Naive thymus-derived CD8-positive, alpha-beta T cell (primary cell): ENCODE measurements around the gene ZNF583. TPM values are rescaled to one million over a fixed set of nuclear protein-coding genes. Genes with fewer than 3 reads are reported as not detected.

ENCODE experiments used
- ATAC-seq, 2 donors: fragments of 150-1000 bp; cut with Tn5 transposase in 1 of 2; sonication (Bioruptor Pico), chemical (Tn5 transposase) in 1 of 2; 1 replicate in 1 of 2; 2 replicates in 1 of 2; pipeline ENCODE4 v1.10.0; 2021; ENCODE audit warnings: mild to moderate bottlenecking in 2 of 2, moderate library complexity in 2 of 2
- POLR2A ChIA-PET: fragments of 350-600 bp; sonication (Branson Sonifier 250); formaldehyde crosslinking; loops from one replicate; lab custom pipeline; 2021; ENCODE audit warnings: antibody characterized with exemption; lab: Charles Lee
- DNase-seq, 10 donors: peaks; one replicate each; pipeline versions ENCODE4 v3.0.0 to v3.0.0-alpha.2; 2020 to 2022
- H3K27ac Mint-ChIP-seq, 10 donors: one replicate each; pipeline ENCODE4 v1.8.0; 2020 to 2022; ENCODE audit warnings: mild to moderate bottlenecking in 10 of 10, mixed read lengths in 10 of 10, moderate library complexity in 4 of 10, inconsistent platforms in 1 of 10
- H3K27me3 Mint-ChIP-seq, 5 donors: one replicate each; pipeline ENCODE4 v1.8.0; 2021 to 2022; ENCODE audit warnings: mixed read lengths in 5 of 5
- H3K36me3 Mint-ChIP-seq, 3 donors: one replicate each; pipeline ENCODE4 v1.8.0; 2020 to 2022; ENCODE audit warnings: mixed read lengths in 3 of 3, mild to moderate bottlenecking in 2 of 3, inconsistent platforms in 1 of 3
- H3K4me1 Mint-ChIP-seq, 4 donors: one replicate each; pipeline ENCODE4 v1.8.0; 2021 to 2022; ENCODE audit warnings: mixed read lengths in 4 of 4
- H3K4me3 Mint-ChIP-seq, 10 donors: one replicate each; pipeline ENCODE4 v1.8.0; 2020 to 2022; ENCODE audit warnings: mild to moderate bottlenecking in 10 of 10, mixed read lengths in 10 of 10, moderate library complexity in 6 of 10, inconsistent platforms in 1 of 10
- H3K9me3 Mint-ChIP-seq, 9 donors: one replicate each; pipeline ENCODE4 v1.8.0; 2020 to 2022; ENCODE audit warnings: mixed read lengths in 9 of 9, mild to moderate bottlenecking in 3 of 9, inconsistent platforms in 1 of 9, moderate library complexity in 1 of 9
- polyA plus RNA-seq, 3 donors: library from polyadenylated mRNA; unstranded; fragments of 300-500 nt; fragmentation: Illumina TruSeq; gene quantifications; one replicate each; pipeline ENCODE4 v1.2.3, GENCODE V29; 2021
- total RNA-seq, 8 experiments: library from RNA in 2 of 8; stranded (reverse) in 2 of 8; gene quantifications; one replicate each; pipeline ENCODE4 v1.2.3 and lab custom pipeline; 2021 to 2026

Gene ZNF583
- total RNA-seq (10 to 100 TPM; 12.1 to 13.5 TPM), polyA plus RNA-seq (10 to 100 TPM; 14.0 to 17.3 (median 14.5) TPM), total RNA-seq (lab: John Stamatoyannopoulos, UW) (3.9 to 22.0 (median 19.6) reads per million in 6 experiments)

DNA sequence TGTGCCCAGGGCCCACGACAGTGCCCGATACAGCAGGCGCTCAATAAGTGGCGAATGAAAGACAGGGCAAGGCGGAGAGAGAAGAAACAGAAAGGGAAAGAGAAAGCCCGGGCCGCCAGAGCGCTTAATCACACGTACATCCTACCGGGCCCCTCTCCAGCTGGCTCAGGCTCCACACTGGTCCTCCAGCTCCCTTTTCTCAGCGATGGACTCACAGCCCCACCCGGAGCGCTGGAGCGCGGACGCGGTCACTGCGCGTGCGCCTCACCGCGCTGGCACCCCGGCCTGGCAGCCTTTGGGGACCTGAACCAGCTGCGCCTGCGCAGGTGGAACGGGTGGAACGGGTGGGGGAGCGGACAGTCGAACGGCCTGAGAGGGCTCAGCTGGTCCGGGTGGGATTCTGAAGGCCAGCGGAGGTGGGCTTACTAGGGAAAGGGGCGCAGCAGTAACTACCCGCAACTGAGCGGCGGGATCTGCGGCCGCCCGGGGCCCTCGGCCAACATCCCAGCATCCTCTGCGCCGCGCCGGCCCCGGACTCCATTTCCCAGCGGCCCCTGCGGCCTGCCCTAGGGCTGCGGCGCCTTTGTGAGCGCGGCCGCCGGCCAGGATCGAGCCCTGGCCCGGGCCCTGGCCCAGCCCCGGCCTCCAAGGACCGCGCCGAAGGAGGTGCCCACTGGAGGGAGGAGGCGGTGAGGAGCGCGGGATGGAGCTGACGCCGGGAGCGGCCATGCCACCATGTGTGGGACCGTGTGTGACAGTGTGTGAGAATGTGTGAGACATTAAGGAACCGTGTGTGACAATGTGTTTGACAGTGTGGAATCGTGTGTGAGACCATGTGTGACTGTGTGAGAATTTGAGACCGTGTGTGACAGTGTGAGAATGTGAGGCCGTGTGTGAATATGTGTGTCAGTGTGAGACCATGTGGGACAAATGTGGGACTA is at the start of gene ZNF583:
TSS of gene ZNF583 (plus strand) at position 569 of the 941 bp plus-strand sequence. CDS start 2,783 bp downstream, outside the sequence.
- Mint-ChIP-seq H3K36me3 (peaks cover 43 to 66% (median 65%) of the 10 kb centered on the region in 3 donors), H3K27me3 (no peaks in the 10 kb centered on the region), H3K9me3 (peaks cover 31 to 89% (median 69%) of the 10 kb centered on the region in 9 donors), H3K4me1 (peaks cover 23 to 30% (median 25%) of the 10 kb centered on the region in 4 donors), H3K27ac (peak within 1 kb of the TSS; percentile 87 to 99 (median 98)), H3K4me3 (peak within 1 kb of the TSS; percentile 81 to 95 (median 93))
- peak; percentile 84 to 96 (median 90) for DNase-seq
- peak; percentile 88 for ATAC-seq
- POLR2A ChIA-PET, result interaction anchor here (1.0 to 2.5 kb wide), 6 partner anchors 11 to 787 kb away, joined by 3 to 16 read pairs (median 4); partner anchors contain the start of genes ZNF264, ZNF582 and ZNF835

DNA sequence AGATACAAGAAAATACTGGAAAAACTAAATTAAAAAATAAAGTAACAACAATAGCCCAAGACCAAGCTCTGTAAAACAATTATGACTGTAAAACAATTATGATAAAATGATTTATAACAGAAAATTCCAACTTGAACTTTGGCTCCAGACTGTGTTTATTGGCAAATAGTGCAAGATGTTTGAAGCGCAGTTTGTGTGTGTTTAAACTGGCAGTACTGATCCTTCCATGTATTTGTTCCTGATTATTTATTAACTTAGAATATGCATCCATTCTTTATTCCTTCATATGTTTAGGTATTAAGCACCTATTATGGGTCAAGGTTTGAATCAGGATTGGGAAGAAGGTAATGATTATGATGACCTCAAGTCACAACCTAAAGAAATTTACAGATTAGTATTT is 48.6 kb upstream of the ZNF583 start:
- H3K9me3 Mint-ChIP-seq, result peaks cover 15 to 35% (median 31%) of the 10 kb centered on the region in 9 donors
- H3K36me3 Mint-ChIP-seq, result peaks cover 27 to 44% (median 35%) of the 10 kb centered on the region in 3 donors
- H3K4me1 Mint-ChIP-seq, result no peaks in the 10 kb centered on the region
- H3K27me3 Mint-ChIP-seq, result no peaks in the 10 kb centered on the region
- H3K4me3 Mint-ChIP-seq, result no peak overlapping the region
- POLR2A ChIA-PET, result no interaction called here
- no peak overlapping the region for H3K27ac Mint-ChIP-seq
- no peak for DNase-seq
- no peak for ATAC-seq

- Mint-ChIP-seq H3K4me1 (no peaks in the 10 kb centered on the region), H3K27me3 (no peaks in the 10 kb centered on the region)
Measured at GRCh38 chr19:56356944-56357343, 47.2 kb upstream of the ZNF583 start.

GRCh38 chr19:56360841-56361240 is 43.3 kb upstream of the ZNF583 start:
- ATAC-seq (no peak), DNase-seq (no peak)
- peaks cover 36 to 79% (median 77%) of the 10 kb centered on the region in 3 donors for H3K36me3 Mint-ChIP-seq
- POLR2A ChIA-PET, result no interaction called here
- peaks cover 29 to 86% (median 61%) of the 10 kb centered on the region in 9 donors for H3K9me3 Mint-ChIP-seq
- no peaks in the 10 kb centered on the region for H3K27me3 Mint-ChIP-seq
- no peaks in the 10 kb centered on the region for H3K4me1 Mint-ChIP-seq
- no peak overlapping the region for H3K4me3 Mint-ChIP-seq
- no peak overlapping the region for H3K27ac Mint-ChIP-seq

More at GRCh38 chr19:56356944-56357343, 47.2 kb upstream of the ZNF583 start:
- peaks cover 36 to 53% (median 48%) of the 10 kb centered on the region in 3 donors for H3K36me3 Mint-ChIP-seq
- H3K27ac Mint-ChIP-seq, result no peak overlapping the region
- DNase-seq (no peak), ATAC-seq (no peak)
- H3K4me3 Mint-ChIP-seq, result no peak overlapping the region
- peaks cover 15 to 49% (median 34%) of the 10 kb centered on the region in 9 donors for H3K9me3 Mint-ChIP-seq
- POLR2A ChIA-PET, result no interaction called here

- Mint-ChIP-seq H3K4me3 (peak overlapping the region; percentile 89 to 98 (median 94)), H3K27ac (peak overlapping the region; percentile 79 to 99 (median 94)), H3K27me3 (no peaks in the 10 kb centered on the region), H3K36me3 (peaks cover 44 to 76% (median 76%) of the 10 kb centered on the region in 3 donors), H3K9me3 (peaks cover 28 to 96% (median 59%) of the 10 kb centered on the region in 9 donors), H3K4me1 (peaks cover 7 to 25% (median 23%) of the 10 kb centered on the region in 4 donors)
- ATAC-seq, result peak; percentile 96 to 98
- POLR2A ChIA-PET, result interaction anchor here (0.7 to 1.7 kb wide), 4 partner anchors 9 to 304 kb away, joined by 3 to 10 read pairs (median 3); partner anchors contain the start of genes ZNF583 and ZSCAN5A
- peak; percentile 59 to 94 (median 81) for DNase-seq
Measured at GRCh38 chr19:56367829-56368711, 36.1 kb upstream of the ZNF583 start.

DNA sequence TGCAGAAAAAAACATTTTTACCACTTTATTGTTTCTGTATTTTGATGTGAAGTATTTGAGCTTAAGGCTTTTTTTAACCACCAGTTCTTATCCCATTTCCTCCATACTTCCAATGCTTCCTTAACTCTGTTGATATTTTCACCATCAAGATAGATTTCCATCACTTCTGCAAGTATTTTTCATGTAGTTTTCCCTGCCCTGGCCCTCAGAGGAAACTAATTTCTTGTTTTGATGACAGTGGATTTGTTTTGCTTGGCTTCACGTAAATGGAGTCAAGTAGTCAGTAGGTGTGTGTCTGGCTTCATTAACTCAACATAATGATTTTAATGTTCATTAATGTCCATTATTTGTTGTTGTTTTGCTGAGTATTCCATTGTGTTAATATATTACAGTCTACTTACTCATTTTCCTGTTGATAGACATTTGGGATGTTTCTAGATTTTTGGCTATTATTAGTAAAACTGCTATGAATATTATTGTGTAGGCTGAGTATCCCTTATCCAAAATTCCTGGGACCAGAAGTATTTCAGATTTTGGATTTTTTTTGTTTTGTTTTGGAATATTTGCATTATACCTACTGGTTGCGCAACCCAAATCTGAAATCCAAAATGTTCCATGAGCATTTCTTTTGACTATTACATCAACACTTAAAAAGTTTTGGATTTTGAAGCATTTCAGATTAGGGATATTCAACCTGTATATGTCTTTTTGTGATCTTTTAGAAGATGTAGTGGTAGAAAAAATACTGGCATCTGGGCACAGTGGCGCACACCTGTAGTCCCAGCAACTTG is 34.1 kb upstream of the ZNF583 start:
- Mint-ChIP-seq H3K4me3 (peak overlapping the region in 8 of 10 donors; percentile 4 to 57 (median 50)), H3K9me3 (peaks cover 19 to 96% (median 60%) of the 10 kb centered on the region in 9 donors), H3K27ac (no peak overlapping the region), H3K27me3 (no peaks in the 10 kb centered on the region), H3K36me3 (peaks cover 64 to 80% (median 79%) of the 10 kb centered on the region in 3 donors), H3K4me1 (peaks cover 7 to 25% (median 23%) of the 10 kb centered on the region in 4 donors)
- POLR2A ChIA-PET, result no interaction called here
- DNase-seq (no peak), ATAC-seq (no peak)

GRCh38 chr19:56372281-56372680 is 31.9 kb upstream of the ZNF583 start:
- POLR2A ChIA-PET, result interaction anchor here (0.9 kb wide), 1 partner anchor 42 kb away, joined by 4 read pairs; no protein-coding TSS in a partner anchor
- Mint-ChIP-seq H3K27ac (no peak overlapping the region), H3K4me1 (peaks cover 7 to 25% (median 22%) of the 10 kb centered on the region in 4 donors), H3K4me3 (no peak overlapping the region), H3K36me3 (peaks cover 82 to 86% (median 86%) of the 10 kb centered on the region in 3 donors), H3K27me3 (no peaks in the 10 kb centered on the region), H3K9me3 (peaks cover 9 to 97% (median 65%) of the 10 kb centered on the region in 9 donors)
- DNase-seq, result no peak
- no peak for ATAC-seq

- Mint-ChIP-seq H3K4me1 (peaks cover 0 to 3% (median 0%) of the 10 kb centered on the region in 4 donors), H3K4me3 (no peak overlapping the region), H3K36me3 (peaks cover 66 to 79% (median 69%) of the 10 kb centered on the region in 3 donors), H3K27ac (no peak overlapping the region), H3K27me3 (no peaks in the 10 kb centered on the region), H3K9me3 (peaks cover 12 to 99% (median 66%) of the 10 kb centered on the region in 9 donors)
- ATAC-seq (no peak), DNase-seq (no peak)
- POLR2A ChIA-PET, result interaction anchor here (1.0 kb wide), 1 partner anchor 9 kb away, joined by 3 read pairs; no protein-coding TSS in a partner anchor
Measured at GRCh38 chr19:56377105-56377924, 26.8 kb upstream of the ZNF583 start.

GRCh38 chr19:56383826-56384605 is 20.1 kb upstream of the ZNF583 start:
- POLR2A ChIA-PET, result no interaction called here
- H3K4me3 Mint-ChIP-seq, result no peak overlapping the region
- peaks cover 13 to 100% (median 62%) of the 10 kb centered on the region in 9 donors for H3K9me3 Mint-ChIP-seq
- H3K27me3 Mint-ChIP-seq, result no peaks in the 10 kb centered on the region
- H3K27ac Mint-ChIP-seq, result no peak overlapping the region
- H3K36me3 Mint-ChIP-seq, result peaks cover 54 to 81% (median 57%) of the 10 kb centered on the region in 3 donors
- no peak for ATAC-seq
- peaks cover 0 to 3% (median 0%) of the 10 kb centered on the region in 4 donors for H3K4me1 Mint-ChIP-seq
- DNase-seq, result no peak
